PFSK-1 (cell line): ENCODE measurements around the gene MCCD1.

Experiments
- FOXP2 ChIP-seq: optimal IDR thresholded peaks from 2 replicates; pipeline ENCODE3; 2011; ENCODE audit warnings: borderline replicate concordance, control low read depth, inconsistent platforms; ENCODE audit not compliant: insufficient read depth; ENCODE audit errors: extremely low read length, extremely low read depth
- POLR2AphosphoS5 ChIP-seq: IDR thresholded peaks from 2 replicates; pipeline ENCODE4 v1.6.1; 2012; ENCODE audit warnings: low read depth, mild to moderate bottlenecking, control low read depth, low read length, moderate library complexity
- SIN3A ChIP-seq: IDR thresholded peaks from 2 replicates; pipeline ENCODE4 v1.6.1; 2012; ENCODE audit warnings: mild to moderate bottlenecking, low read length, moderate library complexity, borderline replicate concordance; ENCODE audit not compliant: insufficient read depth
- TAF1 ChIP-seq: IDR thresholded peaks from 2 replicates; pipeline ENCODE4 v1.6.1; 2012; ENCODE audit warnings: low read length, control low read depth, borderline replicate concordance; ENCODE audit not compliant: insufficient read depth
- TF ChIP-seq, protein P1 (sequence below), 2 experiments: IDR thresholded peaks; 2 replicates each; pipeline versions ENCODE4 v1.6.1 to v1.8.0; 2011 to 2012; ENCODE audit warnings: low read depth in 2 of 2, low read length in 2 of 2, control low read depth in 1 of 2, inconsistent platforms in 1 of 2, mild to moderate bottlenecking in 1 of 2, moderate library complexity in 1 of 2; ENCODE audit not compliant: insufficient read depth in 1 of 2

MCCD1 gene

DNA sequence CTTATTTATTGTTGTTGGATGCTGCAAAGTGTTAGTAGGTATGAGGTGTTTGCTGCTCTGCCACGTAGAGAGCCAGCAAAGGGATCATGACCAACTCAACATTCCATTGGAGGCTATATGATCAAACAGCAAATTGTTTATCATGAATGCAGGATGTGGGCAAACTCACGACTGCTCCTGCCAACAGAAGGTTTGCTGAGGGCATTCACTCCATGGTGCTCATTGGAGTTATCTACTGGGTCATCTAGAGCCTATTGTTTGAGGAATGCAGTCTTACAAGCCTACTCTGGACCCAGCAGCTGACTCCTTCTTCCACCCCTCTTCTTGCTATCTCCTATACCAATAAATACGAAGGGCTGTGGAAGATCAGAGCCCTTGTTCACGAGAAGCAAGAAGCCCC lies 18.8 kb upstream of the MCCD1 start:
- TF ChIP-seq POLR2AphosphoS5 (no peak), FOXP2 (no peak), TAF1 (no peak), SIN3A (no peak)
- TF ChIP-seq, protein P1, sequence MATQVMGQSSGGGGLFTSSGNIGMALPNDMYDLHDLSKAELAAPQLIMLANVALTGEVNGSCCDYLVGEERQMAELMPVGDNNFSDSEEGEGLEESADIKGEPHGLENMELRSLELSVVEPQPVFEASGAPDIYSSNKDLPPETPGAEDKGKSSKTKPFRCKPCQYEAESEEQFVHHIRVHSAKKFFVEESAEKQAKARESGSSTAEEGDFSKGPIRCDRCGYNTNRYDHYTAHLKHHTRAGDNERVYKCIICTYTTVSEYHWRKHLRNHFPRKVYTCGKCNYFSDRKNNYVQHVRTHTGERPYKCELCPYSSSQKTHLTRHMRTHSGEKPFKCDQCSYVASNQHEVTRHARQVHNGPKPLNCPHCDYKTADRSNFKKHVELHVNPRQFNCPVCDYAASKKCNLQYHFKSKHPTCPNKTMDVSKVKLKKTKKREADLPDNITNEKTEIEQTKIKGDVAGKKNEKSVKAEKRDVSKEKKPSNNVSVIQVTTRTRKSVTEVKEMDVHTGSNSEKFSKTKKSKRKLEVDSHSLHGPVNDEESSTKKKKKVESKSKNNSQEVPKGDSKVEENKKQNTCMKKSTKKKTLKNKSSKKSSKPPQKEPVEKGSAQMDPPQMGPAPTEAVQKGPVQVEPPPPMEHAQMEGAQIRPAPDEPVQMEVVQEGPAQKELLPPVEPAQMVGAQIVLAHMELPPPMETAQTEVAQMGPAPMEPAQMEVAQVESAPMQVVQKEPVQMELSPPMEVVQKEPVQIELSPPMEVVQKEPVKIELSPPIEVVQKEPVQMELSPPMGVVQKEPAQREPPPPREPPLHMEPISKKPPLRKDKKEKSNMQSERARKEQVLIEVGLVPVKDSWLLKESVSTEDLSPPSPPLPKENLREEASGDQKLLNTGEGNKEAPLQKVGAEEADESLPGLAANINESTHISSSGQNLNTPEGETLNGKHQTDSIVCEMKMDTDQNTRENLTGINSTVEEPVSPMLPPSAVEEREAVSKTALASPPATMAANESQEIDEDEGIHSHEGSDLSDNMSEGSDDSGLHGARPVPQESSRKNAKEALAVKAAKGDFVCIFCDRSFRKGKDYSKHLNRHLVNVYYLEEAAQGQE (IDR thresholded peaks at IDR 0.05; ENCODE audit: insufficient read depth in 1 of 2, low read depth in 2 of 2, low read length in 2 of 2) = no peak

DNA sequence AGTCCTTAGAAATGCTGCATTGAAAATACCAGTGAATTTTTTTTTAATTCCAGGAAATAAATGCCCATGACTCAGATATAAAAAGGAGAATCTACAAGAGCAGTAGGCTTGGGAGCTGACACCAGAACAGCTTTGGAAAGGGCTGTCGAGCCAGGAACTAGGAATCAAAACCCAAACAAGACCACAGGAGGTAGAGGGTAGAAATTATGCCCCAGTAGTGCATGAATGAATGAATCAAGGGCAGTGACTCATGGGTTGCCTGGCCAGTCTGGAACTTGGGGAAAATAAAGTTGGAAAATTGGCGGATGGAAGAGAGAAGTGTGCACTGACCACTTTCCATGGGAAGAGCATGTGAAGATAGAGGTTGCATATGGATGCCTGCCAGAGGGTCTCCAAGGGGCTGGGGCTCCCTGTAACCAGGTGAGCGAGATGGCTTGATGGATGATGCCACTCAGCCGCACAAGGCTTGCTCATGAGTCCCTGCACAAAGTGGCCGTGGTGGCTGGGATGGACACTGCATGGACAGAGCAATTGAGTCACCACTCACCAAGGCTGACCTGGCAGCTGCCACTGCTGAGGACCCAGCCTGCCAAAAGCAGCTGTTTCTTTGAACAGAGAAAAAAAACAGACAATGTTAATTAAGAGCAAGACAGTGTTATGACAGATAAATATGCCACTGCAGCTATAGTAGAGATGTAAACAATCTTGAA lies 15.2 kb upstream of the MCCD1 start:
- TF ChIP-seq POLR2AphosphoS5 (no peak), FOXP2 (no peak)
- TF ChIP-seq, protein P1 (IDR thresholded peaks at IDR 0.05; ENCODE audit: insufficient read depth in 1 of 2, low read depth in 2 of 2, low read length in 2 of 2) = no peak

DNA sequence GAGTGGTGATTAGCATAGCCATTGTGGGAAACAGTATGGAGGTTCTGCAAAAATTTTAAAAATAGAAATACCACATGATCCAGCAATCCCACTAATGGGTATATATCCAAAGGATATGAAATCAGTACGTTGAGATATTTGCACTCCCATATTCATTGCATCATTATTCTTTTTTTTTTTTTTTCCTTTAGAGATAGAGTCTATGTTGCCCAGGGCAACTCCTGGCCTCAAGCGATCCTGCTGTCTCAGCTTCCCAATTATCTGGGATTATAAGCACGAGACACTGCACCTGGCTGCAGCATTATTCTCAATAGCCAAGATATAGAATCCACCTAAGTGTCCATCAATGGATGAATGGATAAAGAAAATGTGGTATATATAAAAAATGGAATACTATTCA lies 6.9 kb upstream of the MCCD1 start:
- TF ChIP-seq SIN3A (no peak), FOXP2 (no peak), POLR2AphosphoS5 (no peak), TAF1 (no peak)
- TF ChIP-seq, protein P1 (IDR thresholded peaks at IDR 0.05; ENCODE audit: insufficient read depth in 1 of 2, low read depth in 2 of 2, low read length in 2 of 2) = no peak

DNA sequence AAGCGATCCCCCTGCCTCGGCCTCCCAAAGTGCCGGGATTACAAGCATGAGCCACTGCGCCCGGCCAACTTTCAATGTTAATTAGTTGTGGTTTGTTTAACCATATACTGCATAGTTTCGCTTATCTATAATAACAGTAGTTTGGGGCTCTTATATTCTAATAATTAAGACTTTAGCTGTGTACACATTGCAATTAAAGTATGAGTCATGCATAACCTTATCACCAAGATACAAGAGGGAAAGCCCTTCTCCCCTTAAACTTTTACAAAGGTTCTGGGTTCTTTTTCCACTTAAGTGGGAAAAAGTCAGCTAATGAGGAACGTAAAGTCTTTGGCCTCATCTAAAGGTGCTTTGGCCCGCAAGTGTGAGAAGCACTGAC lies 3.2 kb upstream of the MCCD1 start:
- no peak for TF ChIP-seq TAF1
- TF ChIP-seq SIN3A = no peak
- TF ChIP-seq FOXP2 = no peak

DNA sequence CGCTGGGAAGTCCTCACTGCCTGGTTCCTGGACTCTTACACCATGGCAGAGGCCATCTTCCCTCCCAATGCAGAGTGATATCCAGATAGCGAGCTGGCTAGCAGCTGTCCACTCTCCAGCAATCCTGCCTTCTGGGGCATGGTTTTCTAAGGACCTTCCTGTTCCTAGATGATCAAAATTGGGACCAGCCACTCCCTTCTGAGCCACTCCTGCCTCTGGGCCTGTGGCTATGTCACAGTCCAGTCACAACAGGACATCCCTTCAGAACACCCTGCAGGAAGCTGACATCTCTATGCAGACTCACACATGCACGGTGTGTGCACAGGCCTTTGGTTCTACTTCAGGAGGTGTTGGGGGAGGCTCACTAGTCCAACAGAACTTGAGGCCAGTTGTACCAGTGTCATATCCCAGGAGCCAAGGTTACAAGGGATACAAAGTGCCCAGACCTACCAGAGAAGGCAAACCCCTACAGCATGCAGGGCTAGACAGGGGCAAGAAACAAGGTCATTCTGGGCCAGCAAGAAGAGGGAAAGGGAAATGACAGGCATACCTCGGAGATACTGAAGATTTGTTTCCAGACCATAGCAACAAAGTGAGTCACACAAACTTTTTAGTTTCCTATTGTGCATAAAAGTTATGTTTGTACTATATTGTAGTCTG lies 2.7 kb upstream of the MCCD1 start:
- TF ChIP-seq POLR2AphosphoS5 (no peak), SIN3A (no peak), TAF1 (no peak), FOXP2 (no peak)
- TF ChIP-seq, protein P1 (IDR thresholded peaks at IDR 0.05; ENCODE audit: insufficient read depth in 1 of 2, low read depth in 2 of 2, low read length in 2 of 2) = no peak
